Gastroesophageal sphincter (tissue), 3 donors: ENCODE measurements around the gene MRPL53.

Source experiments
- CTCF ChIP-seq, 4 experiments: fragments of 200-600 bp in 2 of 4; fragments of 450-650 bp in 2 of 4; sonication (generic) in 1 of 4; IDR thresholded peaks; one replicate each; pipeline ENCODE4 v1.5.1; 2017 to 2019; ENCODE audit warnings: antibody characterized with exemption in 4 of 4, mild to moderate bottlenecking in 2 of 4, moderate library complexity in 2 of 4
- EP300 ChIP-seq: sonication (generic); formaldehyde crosslinking; IDR thresholded peaks from one replicate; pipeline ENCODE4 v1.6.1; 2017; ENCODE audit warnings: antibody characterized with exemption, mild to moderate bottlenecking
- POLR2A ChIP-seq, 2 donors: fragments of 450-650 bp; IDR thresholded peaks; one replicate each; pipeline ENCODE4 v1.6.1; 2017; ENCODE audit warnings: antibody characterized with exemption in 2 of 2, mild to moderate bottlenecking in 2 of 2, moderate library complexity in 1 of 2
- POLR2AphosphoS5 ChIP-seq: sonication (generic); formaldehyde crosslinking; IDR thresholded peaks from one replicate; pipeline ENCODE4 v1.6.1; 2017; ENCODE audit warnings: antibody characterized with exemption

- TF ChIP-seq POLR2AphosphoS5, result no peak
- TF ChIP-seq POLR2A (IDR thresholded peaks at IDR 0.05), result no peak
- no peak for TF ChIP-seq CTCF (IDR thresholded peaks at IDR 0.05)
- no peak for TF ChIP-seq EP300
These were observed 2.0 kb upstream of the MRPL53 start for GRCh38 chr2:74474481-74474880.
